OCI-LY7 (cell line): ENCODE data around the gene IQSEC1. TPM values are rescaled to one million over a fixed set of nuclear protein-coding genes. Genes with fewer than 3 reads are reported as not detected.

Experiments used
- BruUV-seq: library from RNA; stranded (reverse); fragments of 400-500 nt; replicated peaks from 2 replicates; lab custom pipeline; 2021; lab: Mats Ljungman, UMichigan
- CTCF ChIA-PET: fragments of 300-600 bp; sonication (Branson Sonifier 250); formaldehyde crosslinking; loops from one replicate; lab custom pipeline; 2022; ENCODE audit warnings: antibody characterized with exemption; ENCODE audit not compliant: unreplicated experiment; lab: Charles Lee
- POLR2A ChIA-PET: fragments of 300-600 bp; sonication (Branson Sonifier 250); formaldehyde crosslinking; loops from one replicate; lab custom pipeline; 2022; ENCODE audit warnings: antibody characterized with exemption; lab: Charles Lee
- DNase-seq: peaks from one replicate; pipeline ENCODE4 v3.0.0-alpha.2; 2015; ENCODE audit warnings: low spot score
- H2AFZ ChIP-seq: fragments of 200-600 bp; sonication (generic), shearing (Covaris generic); 2 replicates; pipeline ENCODE4 v1.6.1; 2014; ENCODE audit warnings: mild to moderate bottlenecking, antibody characterized with exemption, low read length, moderate library complexity
- H3K27ac ChIP-seq: fragments of 200-600 bp; sonication (generic); 2 replicates; pipeline ENCODE4 v1.5.1; 2014; ENCODE audit warnings: mixed run types, low read depth, mild to moderate bottlenecking, moderate library complexity, low read length, inconsistent platforms; ENCODE audit not compliant: poor library complexity, severe bottlenecking
- H3K36me3 ChIP-seq: fragments of 200-600 bp; sonication (generic); 2 replicates; pipeline ENCODE4 v1.6.1; 2014; ENCODE audit warnings: mild to moderate bottlenecking, antibody characterized with exemption, low read length, moderate library complexity, mixed read lengths; ENCODE audit not compliant: insufficient read depth
- H3K4me1 ChIP-seq: fragments of 200-600 bp; sonication (generic); 2 replicates; pipeline ENCODE4 v1.5.1; 2014; ENCODE audit warnings: mild to moderate bottlenecking, low read length; ENCODE audit not compliant: insufficient read depth, poor library complexity, severe bottlenecking
- H3K4me2 ChIP-seq: fragments of 200-600 bp; sonication (generic); 2 replicates; pipeline ENCODE4 v1.6.1; 2014; ENCODE audit warnings: mild to moderate bottlenecking, low read length
- H3K4me3 ChIP-seq: fragments of 200-600 bp; sonication (generic); 2 replicates; pipeline ENCODE4 v1.5.1; 2014; ENCODE audit warnings: mild to moderate bottlenecking, low read depth, low read length; ENCODE audit not compliant: poor library complexity, severe bottlenecking
- H3K79me2 ChIP-seq: fragments of 200-600 bp; sonication (generic); 2 replicates; pipeline ENCODE4 v1.6.1; 2016; ENCODE audit warnings: low read depth, mild to moderate bottlenecking, low read length, moderate library complexity, mixed read lengths; ENCODE audit not compliant: insufficient read depth
- H3K9me2 ChIP-seq: fragments of 200-600 bp; sonication (generic); 2 replicates; pipeline ENCODE4 v1.6.1; 2016; ENCODE audit warnings: mild to moderate bottlenecking, low read length, mixed read lengths; ENCODE audit not compliant: insufficient read depth
- H3K9me3 ChIP-seq: fragments of 200-600 bp; sonication (generic); 2 replicates; pipeline ENCODE4 v1.6.1; 2014; ENCODE audit warnings: mild to moderate bottlenecking, mixed run types, low read length, mixed read lengths
- H4K20me1 ChIP-seq: fragments of 200-600 bp; sonication (generic); 2 replicates; pipeline ENCODE4 v1.6.1; 2014; ENCODE audit warnings: mild to moderate bottlenecking, antibody characterized with exemption, low read length, moderate library complexity, mixed read lengths; ENCODE audit not compliant: insufficient read depth
- EZH2phosphoT487 ChIP-seq: fragments of 200-600 bp; sonication (generic); IDR thresholded peaks from 2 replicates; pipeline ENCODE4 v1.6.1; 2018; ENCODE audit warnings: low read depth, borderline replicate concordance, mild to moderate bottlenecking, mixed run types, antibody characterized with exemption, low read length, moderate library complexity, mixed read lengths
- intact Hi-C: fragments of 100-400 bp; cut with micrococcal nuclease; formaldehyde crosslinking; loops from one replicate; pipeline ENCODE4 v1.10.0; 2022; ENCODE audit not compliant: unreplicated experiment
- total RNA-seq, 2 experiments: library from RNA; depleted of rRNA in 1 of 2; stranded (reverse); fragments of >200 nt in 1 of 2; shearing (Covaris generic) in 1 of 2; gene quantifications; 2 replicates each; pipeline ENCODE4 v1.2.3, GENCODE V29; 2014 to 2022
- TF ChIP-seq, protein P1 (sequence below): fragments of 200-600 bp; sonication (generic); conservative IDR thresholded peaks from 2 replicates; pipeline ENCODE4 v1.5.1; 2014; ENCODE audit warnings: mild to moderate bottlenecking, antibody characterized with exemption, low read length, moderate library complexity, mixed read lengths

Gene IQSEC1
- total RNA-seq, 2 experiments from 2014 or later, result 25.2 to 70.1 TPM

DNA sequence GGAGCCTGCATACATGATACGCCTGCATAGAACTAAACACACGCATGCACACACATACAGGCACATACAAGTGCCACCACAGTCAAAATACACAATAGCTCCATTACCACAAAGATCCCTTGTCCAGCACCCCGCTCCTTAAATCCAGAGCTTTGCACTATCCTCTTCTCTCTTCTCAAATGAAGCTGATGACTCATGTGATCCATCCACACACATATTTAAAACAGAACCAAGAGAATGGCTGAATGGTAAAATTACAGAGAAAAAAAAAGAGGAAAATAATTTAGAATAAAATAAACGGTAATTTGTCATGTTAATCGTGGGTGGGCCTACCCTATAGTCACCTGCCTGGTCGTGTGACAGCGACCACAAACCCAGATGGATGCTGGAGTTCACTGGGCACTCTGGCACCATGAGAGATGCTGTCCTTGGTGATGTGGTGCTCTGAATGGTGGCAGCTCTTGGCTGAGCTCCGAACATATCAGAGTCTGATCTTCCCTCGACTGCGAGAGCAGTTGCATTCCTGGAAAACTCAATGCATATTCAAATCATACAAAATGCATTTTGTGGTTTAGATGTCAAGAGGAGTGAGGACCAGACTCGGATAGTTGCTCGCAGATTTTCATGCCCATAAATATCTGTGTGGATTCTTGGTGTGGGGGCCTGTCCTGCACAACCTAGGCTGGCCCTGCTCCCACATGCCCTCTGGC lies 8.9 kb downstream of the IQSEC1 start:
- intact Hi-C loops, result no loop called here
- ChIA-PET POLR2A (interaction anchor here (0.5 to 1.6 kb wide), 4 partner anchors 8 to 362 kb away, joined by 3 to 5 read pairs (median 3); no protein-coding TSS in a partner anchor), CTCF (no interaction called here)
- no peak overlapping the region for H2AFZ ChIP-seq
- no peaks in the 10 kb centered on the region for H3K9me2 ChIP-seq
- peaks cover 15% of the 10 kb centered on the region; the same call in 1 of the 2 replicates for H3K36me3 ChIP-seq
- no TSS peak for BruUV-seq
- peaks cover 39% of the 10 kb centered on the region for H3K4me1 ChIP-seq
- no peak overlapping the region for H3K4me3 ChIP-seq
- no peak for DNase-seq
- no peak overlapping the region for H3K27ac ChIP-seq
- no peaks in the 10 kb centered on the region for H4K20me1 ChIP-seq
- TF ChIP-seq EZH2phosphoT487, result no peak
- no peak overlapping the region for H3K4me2 ChIP-seq
- H3K9me3 ChIP-seq, result no peaks in the 10 kb centered on the region
- peaks cover 45% of the 10 kb centered on the region for H3K79me2 ChIP-seq

DNA sequence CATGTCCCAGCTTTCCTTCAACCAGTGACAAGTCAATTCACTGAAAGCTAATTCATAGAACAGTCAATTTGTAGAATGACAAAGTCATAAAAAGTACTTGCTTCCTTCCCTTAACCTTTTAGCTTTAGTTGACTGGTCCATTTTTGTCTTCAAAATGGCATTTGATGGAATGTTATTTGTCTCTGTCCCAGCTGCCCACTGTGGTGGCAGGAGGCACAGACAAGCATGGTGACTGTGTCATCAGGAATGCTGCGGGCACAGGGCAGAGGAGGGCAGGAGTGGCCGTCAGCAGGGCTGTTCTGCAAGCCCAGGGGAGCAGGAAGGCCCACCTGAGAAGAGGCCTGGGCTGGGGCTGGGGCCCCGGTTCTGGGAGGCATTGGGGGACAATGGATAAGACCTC lies 10.0 kb downstream of the IQSEC1 start:
- Histone ChIP-seq H3K4me2 (no peak overlapping the region), H3K36me3 (peaks cover 9% of the 10 kb centered on the region; the same call in 1 of the 2 replicates), H3K4me1 (peaks cover 32% of the 10 kb centered on the region), H3K9me2 (no peaks in the 10 kb centered on the region), H2AFZ (no peak overlapping the region), H4K20me1 (no peaks in the 10 kb centered on the region), H3K4me3 (no peak overlapping the region), H3K9me3 (no peaks in the 10 kb centered on the region), H3K79me2 (peaks cover 34% of the 10 kb centered on the region), H3K27ac (no peak overlapping the region)
- ChIA-PET POLR2A (interaction anchor here (1.6 kb wide), 1 partner anchor 9 kb away, joined by 3 read pairs; no protein-coding TSS in a partner anchor), CTCF (no interaction called here)
- BruUV-seq, result no TSS peak
- no peak for DNase-seq
- intact Hi-C loops, result no loop called here
- TF ChIP-seq EZH2phosphoT487, result no peak
- TF ChIP-seq, protein P1, sequence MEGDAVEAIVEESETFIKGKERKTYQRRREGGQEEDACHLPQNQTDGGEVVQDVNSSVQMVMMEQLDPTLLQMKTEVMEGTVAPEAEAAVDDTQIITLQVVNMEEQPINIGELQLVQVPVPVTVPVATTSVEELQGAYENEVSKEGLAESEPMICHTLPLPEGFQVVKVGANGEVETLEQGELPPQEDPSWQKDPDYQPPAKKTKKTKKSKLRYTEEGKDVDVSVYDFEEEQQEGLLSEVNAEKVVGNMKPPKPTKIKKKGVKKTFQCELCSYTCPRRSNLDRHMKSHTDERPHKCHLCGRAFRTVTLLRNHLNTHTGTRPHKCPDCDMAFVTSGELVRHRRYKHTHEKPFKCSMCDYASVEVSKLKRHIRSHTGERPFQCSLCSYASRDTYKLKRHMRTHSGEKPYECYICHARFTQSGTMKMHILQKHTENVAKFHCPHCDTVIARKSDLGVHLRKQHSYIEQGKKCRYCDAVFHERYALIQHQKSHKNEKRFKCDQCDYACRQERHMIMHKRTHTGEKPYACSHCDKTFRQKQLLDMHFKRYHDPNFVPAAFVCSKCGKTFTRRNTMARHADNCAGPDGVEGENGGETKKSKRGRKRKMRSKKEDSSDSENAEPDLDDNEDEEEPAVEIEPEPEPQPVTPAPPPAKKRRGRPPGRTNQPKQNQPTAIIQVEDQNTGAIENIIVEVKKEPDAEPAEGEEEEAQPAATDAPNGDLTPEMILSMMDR, result no peak

DNA sequence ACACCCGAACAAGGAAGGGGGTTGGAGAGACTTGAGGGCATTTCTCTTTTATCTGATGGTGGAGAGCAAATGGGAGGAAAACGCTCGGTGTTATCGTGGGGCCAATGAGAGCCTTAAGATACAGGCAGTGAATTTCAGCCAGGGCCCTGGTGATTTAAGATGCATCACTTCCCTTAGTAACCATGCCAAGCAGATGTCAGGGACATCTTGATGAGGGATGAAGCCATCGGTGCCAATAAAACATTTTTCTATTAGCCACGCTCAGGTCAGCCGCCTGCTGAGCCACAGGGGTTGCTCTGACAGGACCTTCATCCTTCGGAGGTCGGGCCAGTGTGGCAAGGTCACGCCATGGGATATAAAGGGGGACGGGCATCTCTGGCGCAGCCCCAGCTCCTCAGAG lies 10.6 kb downstream of the IQSEC1 start:
- Histone ChIP-seq H3K4me2 (no peak overlapping the region), H4K20me1 (no peaks in the 10 kb centered on the region), H3K9me3 (no peaks in the 10 kb centered on the region), H3K36me3 (peaks cover 6% of the 10 kb centered on the region; the same call in 1 of the 2 replicates), H2AFZ (no peak overlapping the region), H3K9me2 (no peaks in the 10 kb centered on the region), H3K4me3 (no peak overlapping the region), H3K79me2 (peaks cover 28% of the 10 kb centered on the region), H3K27ac (no peak overlapping the region), H3K4me1 (peaks cover 33% of the 10 kb centered on the region)
- ChIA-PET POLR2A (no interaction called here), CTCF (no interaction called here)
- DNase-seq, result no peak
- no TSS peak for BruUV-seq
- intact Hi-C loops, result no loop called here
- no peak for TF ChIP-seq EZH2phosphoT487
